ENCODE data around the gene FOCAD.

- TF ChIP-seq POLR2A (IDR thresholded peaks at IDR 0.05) (no peak), CTCF (IDR thresholded peaks at IDR 0.05) (no peak)
Observed at GRCh38 chr9:20906326-20906725, 222.3 kb downstream of the FOCAD start.
